Hindlimb muscle (tissue), 1 donor: ENCODE results near the gene MEGF6. TPM values are rescaled to one million over a fixed set of nuclear protein-coding genes. Genes with fewer than 3 reads are reported as not detected.

Source experiments
- DNase-seq: peaks from one replicate; pipeline ENCODE4 v3.0.0-alpha.2; 2013
- polyA plus RNA-seq: library from polyadenylated mRNA; unstranded; fragments of 120-200 nt; gene quantifications from one replicate; pipeline ENCODE4 v1.2.1, GENCODE V29; 2013; ENCODE audit not compliant: insufficient read length

Gene MEGF6
- polyA plus RNA-seq, 1 donor, result 15.6 TPM

DNA sequence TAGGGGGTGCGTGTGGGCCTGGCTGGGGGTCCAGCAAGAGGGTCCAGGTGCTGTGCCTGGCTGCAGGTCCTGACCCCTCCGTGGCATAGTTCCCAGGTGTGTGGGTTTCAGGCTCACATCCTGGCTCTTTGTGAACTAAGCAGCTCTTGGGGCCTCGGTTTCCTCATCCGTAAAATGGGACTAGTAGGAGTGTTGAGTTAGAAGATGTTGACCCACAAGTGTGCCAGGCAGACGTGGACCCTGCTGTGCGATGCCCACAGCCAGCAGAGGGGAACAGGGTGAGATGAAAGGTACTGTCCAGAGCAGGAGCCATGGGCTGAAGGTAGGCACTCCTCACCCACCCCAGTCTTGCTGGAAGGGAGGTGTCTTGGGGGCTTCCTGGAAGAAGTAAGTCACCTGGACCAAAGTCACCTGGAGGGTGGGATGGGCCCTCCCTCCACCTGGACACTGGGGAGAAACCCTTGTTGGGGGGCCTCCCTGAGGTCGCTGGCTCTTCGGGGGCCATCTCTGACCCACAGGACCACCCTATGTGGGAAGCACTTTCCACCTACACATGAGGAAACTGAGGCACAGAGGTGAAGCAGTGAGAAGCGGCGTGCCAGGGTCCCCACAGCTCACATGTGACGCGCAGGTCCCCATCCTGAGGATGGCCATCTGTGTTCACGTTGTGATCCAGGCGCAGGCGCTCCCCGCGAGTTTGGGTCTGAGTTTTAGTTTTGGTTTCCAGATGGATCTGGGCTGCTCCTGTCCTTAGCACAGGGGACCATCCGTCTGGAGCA, 155.4 kb downstream of the MEGF6 start:
- no peak for DNase-seq

- DNase-seq, result no peak
Measured at GRCh38 chr1:3454811-3455618, 156.3 kb downstream of the MEGF6 start.

DNA sequence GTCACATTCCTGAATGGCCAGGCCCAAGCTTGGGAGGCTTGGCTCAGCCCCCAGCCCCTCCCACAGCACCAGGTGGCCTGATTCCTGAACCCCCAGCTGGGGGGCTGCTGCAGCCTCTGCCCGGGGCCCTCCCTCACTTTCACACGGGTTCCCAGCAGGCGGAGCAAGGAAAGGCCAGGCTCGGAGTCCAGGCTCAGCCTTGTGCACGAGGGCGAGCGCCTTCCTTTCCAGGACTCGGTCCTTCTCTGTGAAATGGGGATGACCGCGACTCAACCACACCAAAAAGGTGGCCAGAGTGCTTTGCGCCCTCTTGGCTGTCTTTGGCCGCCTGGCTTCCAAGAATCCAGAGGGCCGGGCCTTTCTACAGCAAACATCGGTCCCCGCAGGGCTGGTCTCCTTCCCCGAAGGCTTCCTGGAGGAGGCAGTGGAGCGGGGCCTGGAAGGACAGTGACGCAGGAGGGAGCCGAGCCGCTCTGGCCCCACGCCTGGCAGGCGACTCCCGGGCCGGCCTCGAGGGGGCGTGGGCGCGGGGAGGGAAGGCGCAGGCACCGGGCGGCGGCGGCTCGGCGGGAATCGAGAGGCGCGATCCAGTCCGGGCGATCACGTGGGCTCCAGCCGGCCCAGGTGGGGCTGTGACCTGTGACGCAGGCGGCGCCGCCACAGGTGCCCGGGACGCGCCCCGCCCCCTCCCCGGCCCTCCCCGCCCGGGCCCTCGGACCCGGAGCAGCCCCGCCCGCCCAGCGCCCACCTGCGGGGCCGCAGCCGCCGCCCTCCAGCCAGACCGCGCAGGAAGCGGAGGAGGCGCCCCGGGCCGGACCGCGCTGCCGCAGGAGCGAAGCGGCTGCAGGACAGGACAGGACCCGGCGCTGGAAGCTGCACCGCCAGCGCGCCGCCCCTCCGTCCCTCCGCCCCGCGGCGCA, 157.2 kb downstream of the MEGF6 start, which contains the start of gene ARHGEF16:
Gene ARHGEF16, plus strand, starts transcription at position 775 of the 920 bp plus-strand sequence. CDS start 8,420 bp downstream, outside the sequence.
- no peak for DNase-seq

DNA sequence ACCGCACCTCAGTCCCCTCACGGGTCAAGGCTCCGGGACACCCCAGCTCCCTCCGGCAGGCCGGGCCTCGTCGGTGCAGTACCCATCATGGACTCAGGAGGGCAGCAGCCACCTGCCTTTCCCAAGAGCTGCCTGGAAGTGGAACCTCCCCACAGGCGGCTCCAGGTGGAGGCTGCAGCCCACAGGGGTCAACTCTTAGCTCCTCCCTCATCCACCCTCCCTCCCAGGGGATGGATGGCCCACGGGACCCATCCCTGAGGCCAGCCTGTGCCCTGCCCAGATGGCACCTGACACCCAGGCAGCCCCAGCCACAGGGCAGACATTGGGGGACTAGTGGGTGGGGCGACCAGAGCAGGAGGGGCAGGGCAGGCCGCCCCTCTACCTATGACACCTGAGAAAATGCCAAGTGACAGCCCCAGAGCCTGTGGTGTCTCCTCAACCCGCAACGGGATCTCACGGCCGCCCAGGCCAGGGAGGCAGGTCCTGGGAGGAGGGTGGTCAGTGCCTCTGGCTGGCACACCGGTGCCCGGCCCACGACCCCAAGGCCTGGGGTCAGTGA, 158.0 kb downstream of the MEGF6 start:
- DNase-seq, result peak; percentile 56

GRCh38 chr1:3452866-3453175, 158.5 kb downstream of the MEGF6 start:
- DNase-seq, result no peak

DNA sequence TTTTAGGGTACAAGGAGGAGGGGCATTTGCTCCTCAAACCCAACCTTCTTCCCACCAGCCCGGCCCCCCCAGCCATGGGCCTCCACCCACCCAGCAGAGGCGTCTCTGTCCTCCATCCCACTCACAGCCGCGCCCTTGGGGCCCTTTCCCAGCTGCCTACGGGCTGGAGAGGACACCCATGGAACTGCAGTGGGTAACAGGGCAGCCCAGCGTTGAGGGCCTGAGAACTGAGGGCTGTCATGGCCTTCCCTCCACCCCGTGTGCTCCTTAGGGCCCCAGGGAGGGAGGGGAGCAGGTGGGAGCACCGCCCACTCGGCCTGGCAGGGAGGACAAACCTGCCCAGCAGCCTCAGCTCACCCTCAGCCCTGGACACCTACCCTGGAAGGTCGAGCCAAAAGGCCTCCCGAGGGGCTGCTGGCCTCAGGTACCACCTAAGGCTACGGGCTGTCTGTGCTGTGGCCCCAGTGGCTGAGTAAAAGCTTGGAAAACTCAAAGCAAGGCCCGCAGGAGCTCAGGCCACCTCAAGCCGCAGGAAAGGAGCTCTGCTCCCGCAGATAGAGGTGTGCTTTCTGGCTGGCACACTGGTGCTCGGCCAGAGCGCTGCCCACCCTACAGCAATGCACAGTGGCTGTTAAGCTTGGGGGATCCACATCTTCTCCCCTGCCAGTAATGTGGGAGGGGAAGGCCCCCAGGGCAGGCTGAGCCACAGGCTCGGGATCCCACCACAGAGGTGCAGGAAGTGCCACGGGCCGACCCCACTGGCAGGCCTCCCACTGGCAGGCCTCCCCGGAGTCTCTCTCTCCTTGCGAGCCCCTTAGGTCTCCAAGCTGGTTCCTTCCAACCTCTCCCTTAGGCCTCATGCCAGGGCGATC, 159.1 kb downstream of the MEGF6 start:
- no peak for DNase-seq

DNA sequence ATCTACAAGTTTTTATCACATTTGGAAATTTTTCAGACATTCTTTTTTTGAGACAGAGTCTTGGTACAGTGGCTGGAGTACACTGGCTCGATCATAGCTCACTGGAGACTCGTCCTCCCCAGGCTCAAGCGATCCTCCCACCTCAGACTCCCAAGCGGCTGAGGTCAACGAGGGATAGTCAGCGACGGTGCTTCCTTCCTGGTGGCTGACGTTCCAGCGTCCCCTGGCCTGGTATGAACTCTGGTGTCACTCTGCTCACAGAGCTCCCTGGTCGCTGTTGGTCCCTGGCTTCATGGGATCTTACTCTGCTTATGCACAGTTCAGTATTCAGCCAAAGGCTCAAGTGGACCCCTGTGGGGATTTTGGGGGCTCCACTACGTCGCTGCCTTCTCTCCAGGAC, 160.3 kb downstream of the MEGF6 start:
- no peak for DNase-seq

GRCh38 chr1:3450202-3450863, 161.0 kb downstream of the MEGF6 start:
- no peak for DNase-seq

DNA sequence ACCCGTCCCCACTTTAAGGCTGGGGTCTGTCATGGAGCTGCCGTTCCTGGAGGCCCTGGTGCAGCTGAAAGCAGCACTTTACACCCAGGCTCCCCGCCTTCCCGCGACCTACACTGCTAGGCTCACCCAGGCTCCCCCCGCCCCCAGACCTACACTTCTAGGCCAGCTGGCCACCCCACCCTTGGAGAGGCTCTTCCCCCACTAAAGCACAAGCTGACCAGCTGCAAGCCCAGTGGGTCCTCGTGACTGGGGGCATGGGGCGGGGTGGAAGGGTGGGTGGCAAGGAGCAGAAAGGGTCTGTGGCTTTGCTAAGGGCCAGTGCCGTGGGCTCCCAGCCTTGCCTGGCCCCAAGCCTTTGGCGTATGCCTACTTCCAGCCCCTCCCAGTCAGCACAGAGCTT, 166.6 kb downstream of the MEGF6 start:
- DNase-seq, result no peak

DNA sequence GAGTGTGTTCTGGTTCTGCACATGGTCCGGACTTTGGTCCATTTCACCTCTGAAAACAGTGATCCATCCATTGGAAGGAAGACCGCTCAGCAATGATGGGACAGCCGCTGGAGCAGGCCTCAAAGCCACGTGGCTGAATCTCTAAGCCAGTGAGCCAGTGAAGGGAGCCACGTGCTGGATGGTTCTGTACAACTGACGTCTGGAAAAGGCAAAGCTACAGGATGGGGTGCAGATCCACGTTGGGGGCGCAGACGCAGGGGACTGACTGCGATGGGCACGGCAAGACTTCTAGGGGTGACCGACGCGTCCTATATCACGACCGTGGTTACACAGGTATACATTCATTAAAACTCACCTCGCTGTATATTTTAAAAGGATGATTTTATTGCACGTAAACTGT, 167.0 kb downstream of the MEGF6 start:
- DNase-seq, result no peak

DNA sequence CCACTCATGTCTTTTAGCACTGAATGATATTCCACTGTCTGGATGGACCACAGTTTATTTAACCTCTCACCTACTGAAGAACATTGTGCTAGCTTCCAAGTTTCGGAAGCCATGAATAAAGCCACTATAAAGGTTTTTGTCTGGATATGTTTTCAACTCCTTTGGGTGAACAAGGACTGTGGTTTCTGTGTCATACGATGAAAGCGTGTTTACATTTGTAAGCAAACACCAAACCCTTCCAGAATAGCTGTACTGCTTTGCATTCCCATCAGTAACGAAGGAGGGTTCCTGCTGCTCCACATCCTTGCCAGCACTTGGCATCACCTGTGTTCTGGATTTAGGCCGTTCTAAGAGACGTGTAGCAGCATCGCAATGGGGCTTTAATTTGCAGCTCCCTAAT, 167.5 kb downstream of the MEGF6 start:
- no peak for DNase-seq

DNA sequence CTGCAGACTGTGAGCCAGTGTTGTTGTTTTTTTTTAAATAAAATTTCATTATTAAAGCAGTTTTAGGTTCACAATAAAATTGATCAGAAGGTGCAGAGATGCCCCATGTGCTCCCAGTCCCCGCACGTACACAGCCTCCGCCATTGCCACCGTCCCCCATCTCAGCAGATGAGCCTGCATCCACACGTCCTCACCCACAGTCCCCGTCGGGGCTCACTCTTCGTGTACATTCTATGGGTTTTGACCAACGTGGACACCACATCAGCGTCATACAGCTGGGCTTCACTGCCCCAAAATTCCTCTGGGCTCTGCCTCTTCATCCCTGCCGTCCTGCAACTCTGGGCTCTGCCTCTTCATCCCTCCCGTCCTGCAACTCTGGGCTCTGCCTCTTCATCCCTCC, 168.4 kb downstream of the MEGF6 start:
- no peak for DNase-seq

- DNase-seq, result no peak
Measured at GRCh38 chr1:3442331-3442730, 169.0 kb downstream of the MEGF6 start.

DNA sequence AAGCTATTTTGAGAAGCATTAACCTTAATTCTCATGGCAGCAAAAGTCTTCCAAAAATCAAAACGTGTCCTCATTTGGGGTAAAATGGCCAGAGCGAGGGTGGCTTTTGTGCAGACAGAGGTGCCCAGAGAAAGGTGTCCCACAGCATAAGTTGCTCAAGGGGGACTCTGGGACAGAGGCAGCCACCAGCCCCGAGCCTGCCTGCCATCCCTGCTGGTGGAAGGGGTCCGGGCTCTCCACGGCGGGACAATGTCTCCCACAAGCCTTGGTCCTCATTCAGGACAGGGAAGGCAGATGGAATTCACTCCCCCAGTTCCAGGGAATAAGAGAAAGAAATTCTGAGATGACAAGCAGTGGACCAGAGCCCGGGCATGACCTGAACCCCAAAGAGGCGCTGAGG, 169.4 kb downstream of the MEGF6 start:
- DNase-seq, result no peak

GRCh38 chr1:3441410-3441847, 169.9 kb downstream of the MEGF6 start:
- no peak for DNase-seq

- no peak for DNase-seq
Measured at GRCh38 chr1:3440711-3441409, 170.4 kb downstream of the MEGF6 start.

GRCh38 chr1:3440300-3440681, 171.0 kb downstream of the MEGF6 start:
- DNase-seq, result no peak
